Measurements from ENCODE around the gene WDR54.

The WDR54 gene

GRCh38 chr2:74390606-74391005 lies 30.9 kb upstream of the WDR54 start:
- H3K4me3 ChIP-seq (replicated peaks; ENCODE audit: insufficient read depth, low read length): no peak overlapping the region; the same call in 1 of the 2 replicates
- DNase-seq (ENCODE audit: low read depth in 1 of 2, low spot score in 1 of 2): no peak
- H3K27ac ChIP-seq (replicated peaks): no peak overlapping the region
- TF ChIP-seq, protein P1, sequence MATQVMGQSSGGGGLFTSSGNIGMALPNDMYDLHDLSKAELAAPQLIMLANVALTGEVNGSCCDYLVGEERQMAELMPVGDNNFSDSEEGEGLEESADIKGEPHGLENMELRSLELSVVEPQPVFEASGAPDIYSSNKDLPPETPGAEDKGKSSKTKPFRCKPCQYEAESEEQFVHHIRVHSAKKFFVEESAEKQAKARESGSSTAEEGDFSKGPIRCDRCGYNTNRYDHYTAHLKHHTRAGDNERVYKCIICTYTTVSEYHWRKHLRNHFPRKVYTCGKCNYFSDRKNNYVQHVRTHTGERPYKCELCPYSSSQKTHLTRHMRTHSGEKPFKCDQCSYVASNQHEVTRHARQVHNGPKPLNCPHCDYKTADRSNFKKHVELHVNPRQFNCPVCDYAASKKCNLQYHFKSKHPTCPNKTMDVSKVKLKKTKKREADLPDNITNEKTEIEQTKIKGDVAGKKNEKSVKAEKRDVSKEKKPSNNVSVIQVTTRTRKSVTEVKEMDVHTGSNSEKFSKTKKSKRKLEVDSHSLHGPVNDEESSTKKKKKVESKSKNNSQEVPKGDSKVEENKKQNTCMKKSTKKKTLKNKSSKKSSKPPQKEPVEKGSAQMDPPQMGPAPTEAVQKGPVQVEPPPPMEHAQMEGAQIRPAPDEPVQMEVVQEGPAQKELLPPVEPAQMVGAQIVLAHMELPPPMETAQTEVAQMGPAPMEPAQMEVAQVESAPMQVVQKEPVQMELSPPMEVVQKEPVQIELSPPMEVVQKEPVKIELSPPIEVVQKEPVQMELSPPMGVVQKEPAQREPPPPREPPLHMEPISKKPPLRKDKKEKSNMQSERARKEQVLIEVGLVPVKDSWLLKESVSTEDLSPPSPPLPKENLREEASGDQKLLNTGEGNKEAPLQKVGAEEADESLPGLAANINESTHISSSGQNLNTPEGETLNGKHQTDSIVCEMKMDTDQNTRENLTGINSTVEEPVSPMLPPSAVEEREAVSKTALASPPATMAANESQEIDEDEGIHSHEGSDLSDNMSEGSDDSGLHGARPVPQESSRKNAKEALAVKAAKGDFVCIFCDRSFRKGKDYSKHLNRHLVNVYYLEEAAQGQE (IDR thresholded peaks at IDR 0.05; ENCODE audit: insufficient replicate concordance, low read depth): no peak
- TF ChIP-seq SPI1 (IDR thresholded peaks at IDR 0.05; ENCODE audit: borderline replicate concordance, low read depth): no peak
- no peak for TF ChIP-seq GABPA (IDR thresholded peaks at IDR 0.05; ENCODE audit: low read depth)
- no peak for TF ChIP-seq CTCF (IDR thresholded peaks at IDR 0.05; ENCODE audit: insufficient read depth, low read length)
- H3K27me3 ChIP-seq (ENCODE audit: insufficient read depth, poor library complexity, severe bottlenecking): no peaks in the 10 kb centered on the region

DNA sequence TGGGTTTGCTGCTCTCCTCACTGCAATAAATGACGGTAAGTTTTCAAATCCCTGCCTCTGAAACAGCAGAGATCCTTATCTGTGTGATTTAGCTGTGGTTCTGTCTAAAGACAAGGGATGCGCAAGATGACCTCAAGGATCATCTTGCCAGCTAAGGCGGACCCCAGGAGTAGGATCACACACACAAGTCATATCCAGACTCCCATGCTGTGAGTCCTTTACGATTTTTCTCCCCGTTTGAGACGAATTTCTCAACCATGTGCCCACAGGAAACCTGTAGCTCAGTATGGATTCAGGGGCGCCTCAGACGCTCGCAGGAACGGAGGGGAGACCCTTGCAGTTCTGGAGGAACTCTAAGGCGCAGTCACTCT lies 30.3 kb upstream of the WDR54 start:
- H3K27ac ChIP-seq (replicated peaks): peak overlapping the region; percentile 93
- no peak for TF ChIP-seq SPI1 (IDR thresholded peaks at IDR 0.05; ENCODE audit: borderline replicate concordance, low read depth)
- TF ChIP-seq GABPA (IDR thresholded peaks at IDR 0.05; ENCODE audit: low read depth): no peak
- TF ChIP-seq POLR2AphosphoS5 (IDR thresholded peaks at IDR 0.05; ENCODE audit: low read depth): no peak
- TF ChIP-seq, protein P1 (IDR thresholded peaks at IDR 0.05; ENCODE audit: insufficient replicate concordance, low read depth): no peak
- TF ChIP-seq CTCF (IDR thresholded peaks at IDR 0.05; ENCODE audit: insufficient read depth, low read length): no peak
- peak; percentile 10 to 18 for DNase-seq (ENCODE audit: low read depth in 1 of 2, low spot score in 1 of 2)
- no peaks in the 10 kb centered on the region for H3K27me3 ChIP-seq (ENCODE audit: insufficient read depth, poor library complexity, severe bottlenecking)
- H3K4me3 ChIP-seq (replicated peaks; ENCODE audit: insufficient read depth, low read length): peak overlapping the region; percentile 96

GRCh38 chr2:74391580-74392448 lies 29.7 kb upstream of the WDR54 start:
- H3K4me3 ChIP-seq (replicated peaks; ENCODE audit: insufficient read depth, low read length): peak overlapping the region; percentile 96
- DNase-seq (ENCODE audit: low read depth in 1 of 2, low spot score in 1 of 2): peak; percentile 83 to 96
- H3K27me3 ChIP-seq (ENCODE audit: insufficient read depth, poor library complexity, severe bottlenecking): no peaks in the 10 kb centered on the region
- peak overlapping the region; percentile 93 for H3K27ac ChIP-seq (replicated peaks)
- no peak for TF ChIP-seq POLR2AphosphoS5 (IDR thresholded peaks at IDR 0.05; ENCODE audit: low read depth)
- no peak for TF ChIP-seq GABPA (IDR thresholded peaks at IDR 0.05; ENCODE audit: low read depth)
- TF ChIP-seq CTCF (IDR thresholded peaks at IDR 0.05; ENCODE audit: insufficient read depth, low read length): peak; percentile 96
- TF ChIP-seq, protein P1 (IDR thresholded peaks at IDR 0.05; ENCODE audit: insufficient replicate concordance, low read depth): no peak

Measured in HL-60 (cell line).